OCI-LY7 (cell line): ENCODE results near the gene TMEM14C. TPM values are rescaled to one million over a fixed set of nuclear protein-coding genes. Genes with fewer than 3 reads are reported as not detected.

ENCODE experiments used
- BruUV-seq: library from RNA; stranded (reverse); fragments of 400-500 nt; replicated peaks from 2 replicates; lab custom pipeline; 2021; lab: Mats Ljungman, UMichigan
- CTCF ChIA-PET: fragments of 300-600 bp; sonication (Branson Sonifier 250); formaldehyde crosslinking; loops from one replicate; lab custom pipeline; 2022; ENCODE audit warnings: antibody characterized with exemption; ENCODE audit not compliant: unreplicated experiment; lab: Charles Lee
- POLR2A ChIA-PET: fragments of 300-600 bp; sonication (Branson Sonifier 250); formaldehyde crosslinking; loops from one replicate; lab custom pipeline; 2022; ENCODE audit warnings: antibody characterized with exemption; lab: Charles Lee
- DNase-seq: peaks from one replicate; pipeline ENCODE4 v3.0.0-alpha.2; 2015; ENCODE audit warnings: low spot score
- H2AFZ ChIP-seq: fragments of 200-600 bp; sonication (generic), shearing (Covaris generic); 2 replicates; pipeline ENCODE4 v1.6.1; 2014; ENCODE audit warnings: mild to moderate bottlenecking, antibody characterized with exemption, low read length, moderate library complexity
- H3K27ac ChIP-seq: fragments of 200-600 bp; sonication (generic); 2 replicates; pipeline ENCODE4 v1.5.1; 2014; ENCODE audit warnings: mixed run types, low read depth, mild to moderate bottlenecking, moderate library complexity, low read length, inconsistent platforms; ENCODE audit not compliant: poor library complexity, severe bottlenecking
- H3K36me3 ChIP-seq: fragments of 200-600 bp; sonication (generic); 2 replicates; pipeline ENCODE4 v1.6.1; 2014; ENCODE audit warnings: mild to moderate bottlenecking, antibody characterized with exemption, low read length, moderate library complexity, mixed read lengths; ENCODE audit not compliant: insufficient read depth
- H3K4me1 ChIP-seq: fragments of 200-600 bp; sonication (generic); 2 replicates; pipeline ENCODE4 v1.5.1; 2014; ENCODE audit warnings: mild to moderate bottlenecking, low read length; ENCODE audit not compliant: insufficient read depth, poor library complexity, severe bottlenecking
- H3K4me2 ChIP-seq: fragments of 200-600 bp; sonication (generic); 2 replicates; pipeline ENCODE4 v1.6.1; 2014; ENCODE audit warnings: mild to moderate bottlenecking, low read length
- H3K4me3 ChIP-seq: fragments of 200-600 bp; sonication (generic); 2 replicates; pipeline ENCODE4 v1.5.1; 2014; ENCODE audit warnings: mild to moderate bottlenecking, low read depth, low read length; ENCODE audit not compliant: poor library complexity, severe bottlenecking
- H3K79me2 ChIP-seq: fragments of 200-600 bp; sonication (generic); 2 replicates; pipeline ENCODE4 v1.6.1; 2016; ENCODE audit warnings: low read depth, mild to moderate bottlenecking, low read length, moderate library complexity, mixed read lengths; ENCODE audit not compliant: insufficient read depth
- H3K9me2 ChIP-seq: fragments of 200-600 bp; sonication (generic); 2 replicates; pipeline ENCODE4 v1.6.1; 2016; ENCODE audit warnings: mild to moderate bottlenecking, low read length, mixed read lengths; ENCODE audit not compliant: insufficient read depth
- H3K9me3 ChIP-seq: fragments of 200-600 bp; sonication (generic); 2 replicates; pipeline ENCODE4 v1.6.1; 2014; ENCODE audit warnings: mild to moderate bottlenecking, mixed run types, low read length, mixed read lengths
- H4K20me1 ChIP-seq: fragments of 200-600 bp; sonication (generic); 2 replicates; pipeline ENCODE4 v1.6.1; 2014; ENCODE audit warnings: mild to moderate bottlenecking, antibody characterized with exemption, low read length, moderate library complexity, mixed read lengths; ENCODE audit not compliant: insufficient read depth
- EZH2phosphoT487 ChIP-seq: fragments of 200-600 bp; sonication (generic); IDR thresholded peaks from 2 replicates; pipeline ENCODE4 v1.6.1; 2018; ENCODE audit warnings: low read depth, borderline replicate concordance, mild to moderate bottlenecking, mixed run types, antibody characterized with exemption, low read length, moderate library complexity, mixed read lengths
- intact Hi-C: fragments of 100-400 bp; cut with micrococcal nuclease; formaldehyde crosslinking; loops from one replicate; pipeline ENCODE4 v1.10.0; 2022; ENCODE audit not compliant: unreplicated experiment
- small RNA-seq: library from RNA; depleted of rRNA; stranded (forward); fragments of <200 nt; gene quantifications from one replicate; pipeline ENCODE3, GENCODE V24; 2014
- total RNA-seq, 2 experiments: library from RNA; depleted of rRNA in 1 of 2; stranded (reverse); fragments of >200 nt in 1 of 2; shearing (Covaris generic) in 1 of 2; gene quantifications; 2 replicates each; pipeline ENCODE4 v1.2.3, GENCODE V29; 2014 to 2022
- TF ChIP-seq, protein P1 (sequence below): fragments of 200-600 bp; sonication (generic); conservative IDR thresholded peaks from 2 replicates; pipeline ENCODE4 v1.5.1; 2014; ENCODE audit warnings: mild to moderate bottlenecking, antibody characterized with exemption, low read length, moderate library complexity, mixed read lengths

TMEM14C gene
- total RNA-seq, 2 experiments from 2014 or later = 33.9 to 40.2 TPM

DNA sequence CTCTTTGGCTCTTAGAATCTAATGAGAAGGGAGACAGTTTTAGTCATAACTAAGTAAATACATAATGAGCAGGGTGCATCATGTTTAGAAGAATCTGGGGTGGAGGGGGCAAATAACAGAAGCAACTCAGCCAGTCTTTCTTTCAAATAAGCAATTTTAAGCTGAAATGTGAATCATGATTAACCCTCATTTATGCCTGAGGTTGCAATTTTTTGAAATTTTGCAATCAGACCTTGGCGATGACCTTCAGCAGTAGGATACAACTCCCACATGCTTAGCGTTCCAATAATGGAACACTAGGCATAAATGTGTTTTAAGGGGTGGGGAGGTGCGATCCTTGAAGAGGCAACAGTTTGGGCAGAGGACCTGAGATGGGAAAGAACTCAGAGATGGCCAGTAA, 55.4 kb downstream of the TMEM14C start:
- Histone ChIP-seq H3K36me3 (peaks cover 6% of the 10 kb centered on the region), H3K9me2 (no peaks in the 10 kb centered on the region), H2AFZ (no peak overlapping the region), H3K4me2 (no peak overlapping the region), H3K9me3 (no peaks in the 10 kb centered on the region), H3K4me1 (no peaks in the 10 kb centered on the region), H3K4me3 (no peak overlapping the region), H3K79me2 (no peaks in the 10 kb centered on the region), H3K27ac (no peak overlapping the region), H4K20me1 (no peaks in the 10 kb centered on the region)
- CTCF ChIA-PET = no interaction called here
- DNase-seq = no peak
- intact Hi-C loops = no loop called here
- POLR2A ChIA-PET = interaction anchor here (1.2 kb wide), 1 partner anchor 249 kb away, joined by 4 read pairs; no protein-coding TSS in a partner anchor
- BruUV-seq = no TSS peak
- TF ChIP-seq, protein P1, sequence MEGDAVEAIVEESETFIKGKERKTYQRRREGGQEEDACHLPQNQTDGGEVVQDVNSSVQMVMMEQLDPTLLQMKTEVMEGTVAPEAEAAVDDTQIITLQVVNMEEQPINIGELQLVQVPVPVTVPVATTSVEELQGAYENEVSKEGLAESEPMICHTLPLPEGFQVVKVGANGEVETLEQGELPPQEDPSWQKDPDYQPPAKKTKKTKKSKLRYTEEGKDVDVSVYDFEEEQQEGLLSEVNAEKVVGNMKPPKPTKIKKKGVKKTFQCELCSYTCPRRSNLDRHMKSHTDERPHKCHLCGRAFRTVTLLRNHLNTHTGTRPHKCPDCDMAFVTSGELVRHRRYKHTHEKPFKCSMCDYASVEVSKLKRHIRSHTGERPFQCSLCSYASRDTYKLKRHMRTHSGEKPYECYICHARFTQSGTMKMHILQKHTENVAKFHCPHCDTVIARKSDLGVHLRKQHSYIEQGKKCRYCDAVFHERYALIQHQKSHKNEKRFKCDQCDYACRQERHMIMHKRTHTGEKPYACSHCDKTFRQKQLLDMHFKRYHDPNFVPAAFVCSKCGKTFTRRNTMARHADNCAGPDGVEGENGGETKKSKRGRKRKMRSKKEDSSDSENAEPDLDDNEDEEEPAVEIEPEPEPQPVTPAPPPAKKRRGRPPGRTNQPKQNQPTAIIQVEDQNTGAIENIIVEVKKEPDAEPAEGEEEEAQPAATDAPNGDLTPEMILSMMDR = no peak
- TF ChIP-seq EZH2phosphoT487 = no peak

- ChIA-PET CTCF (no interaction called here), POLR2A (interaction anchor here (0.6 to 1.2 kb wide), 3 partner anchors 9 to 595 kb away, joined by 3 to 5 read pairs (median 4); no protein-coding TSS in a partner anchor)
- no peak overlapping the region for H2AFZ ChIP-seq
- no peak overlapping the region for H3K27ac ChIP-seq
- H3K4me2 ChIP-seq = no peak overlapping the region
- H3K9me3 ChIP-seq = no peaks in the 10 kb centered on the region
- TF ChIP-seq, protein P1 = no peak
- TF ChIP-seq EZH2phosphoT487 = no peak
- no peaks in the 10 kb centered on the region for H3K4me1 ChIP-seq
- H3K79me2 ChIP-seq = no peaks in the 10 kb centered on the region
- no peak overlapping the region for H3K4me3 ChIP-seq
- BruUV-seq = no TSS peak
- no peaks in the 10 kb centered on the region for H4K20me1 ChIP-seq
- intact Hi-C loops = no loop called here
- H3K9me2 ChIP-seq = no peaks in the 10 kb centered on the region
- peaks cover 6% of the 10 kb centered on the region for H3K36me3 ChIP-seq
- DNase-seq = no peak
These were observed 56.2 kb downstream of the TMEM14C start for GRCh38 chr6:10779076-10779475.

Small RNAs within 50 kb of the gene (small RNA-seq; reads per million reads assigned to genes)
- gene RF00019 = not detected
- gene RNA5SP203 = not detected

Other genes starting within 250 kb of the TMEM14C start
- gene GCNT2, start 201.7 kb upstream of the TMEM14C start, total RNA-seq (2014; rRNA removed; shearing (Covaris generic)) = 15.4 and 17.4 TPM in 2 replicates
- 23.8 and 25.2 TPM in 2 replicates for gene GCNT2, start 201.7 kb upstream of the TMEM14C start, total RNA-seq (2022)
- 0.66 TPM in 1 of 2 replicates, not detected in the other for gene C6orf52, start 28.5 kb upstream of the TMEM14C start, total RNA-seq (2014; rRNA removed; shearing (Covaris generic))
- 1.0 TPM in 1 of 2 replicates, not detected in the other for gene C6orf52, start 28.5 kb upstream of the TMEM14C start, total RNA-seq (2022)
- 27.8 and 29.7 TPM in 2 replicates for gene PAK1IP1, start 28.1 kb upstream of the TMEM14C start, total RNA-seq (2014; rRNA removed; shearing (Covaris generic))
- gene PAK1IP1, start 28.1 kb upstream of the TMEM14C start, total RNA-seq (2022) = 20.3 and 21.8 TPM in 2 replicates
- gene TMEM14B, start 24.7 kb downstream of the TMEM14C start, total RNA-seq (2014; rRNA removed; shearing (Covaris generic)) = 93.2 and 103 TPM in 2 replicates
- gene TMEM14B, start 24.7 kb downstream of the TMEM14C start, total RNA-seq (2022) = 111 and 125 TPM in 2 replicates
- not detected in 2 replicates for gene MAK, start 115.5 kb downstream of the TMEM14C start, total RNA-seq (2014; rRNA removed; shearing (Covaris generic))
- gene MAK, start 115.5 kb downstream of the TMEM14C start, total RNA-seq (2022) = 0.10 and 0.18 TPM in 2 replicates
- not detected in 2 replicates for gene GCM2, start 159.0 kb downstream of the TMEM14C start, total RNA-seq (2014; rRNA removed; shearing (Covaris generic))
- gene GCM2, start 159.0 kb downstream of the TMEM14C start, total RNA-seq (2022) = not detected in 2 replicates
- gene SYCP2L, start 164.0 kb downstream of the TMEM14C start, total RNA-seq (2014; rRNA removed; shearing (Covaris generic)) = 0.15 and 1.4 TPM in 2 replicates
- gene SYCP2L, start 164.0 kb downstream of the TMEM14C start, total RNA-seq (2022) = 1.3 and 2.0 TPM in 2 replicates